H9 (cell line): ENCODE results near the gene R3HDM1. TPM values are rescaled to one million over a fixed set of nuclear protein-coding genes. Genes with fewer than 3 reads are reported as not detected.
A peak's percentile ranks its signal among the peaks of the same experiment; 100 is the strongest.

Experiments
- DNase-seq: peaks from one replicate; pipeline ENCODE4 v3.0.0-alpha.2; 2017
- H2AFZ ChIP-seq: one replicate; pipeline ENCODE4 v1.6.1; 2013; ENCODE audit warnings: mild to moderate bottlenecking, low read length, control low read depth, moderate library complexity
- H2AK5ac ChIP-seq: 2 replicates; pipeline ENCODE4 v1.6.1; 2013; ENCODE audit warnings: low read length, control low read depth, mixed read lengths; ENCODE audit not compliant: insufficient read length
- H2BK120ac ChIP-seq: one replicate; pipeline ENCODE4 v1.6.1; 2013; ENCODE audit warnings: low read depth, mild to moderate bottlenecking, low read length, control low read depth, inconsistent platforms; ENCODE audit not compliant: poor library complexity, severe bottlenecking
- H2BK12ac ChIP-seq: 2 replicates; pipeline ENCODE4 v1.6.1; 2013; ENCODE audit warnings: low read length, control low read depth, mixed read lengths, low read depth; ENCODE audit not compliant: insufficient read length
- H2BK15ac ChIP-seq: 2 replicates; pipeline ENCODE4 v1.6.1; 2013; ENCODE audit warnings: low read depth, low read length, control low read depth
- H2BK20ac ChIP-seq: one replicate; pipeline ENCODE4 v1.6.1; 2013; ENCODE audit warnings: low read depth, mild to moderate bottlenecking, low read length, control low read depth, inconsistent platforms; ENCODE audit not compliant: poor library complexity, severe bottlenecking
- H2BK5ac ChIP-seq: 2 replicates; pipeline ENCODE4 v1.6.1; 2013; ENCODE audit warnings: low read length, control low read depth, mixed read lengths; ENCODE audit not compliant: insufficient read length
- H3K14ac ChIP-seq: 2 replicates; pipeline ENCODE4 v1.6.1; 2013; ENCODE audit warnings: low read length, control low read depth; ENCODE audit not compliant: insufficient read depth
- H3K18ac ChIP-seq: 2 replicates; pipeline ENCODE4 v1.6.1; 2013; ENCODE audit warnings: low read depth, mild to moderate bottlenecking, mixed read lengths, low read length, control low read depth; ENCODE audit not compliant: insufficient read length
- H3K23ac ChIP-seq: 2 replicates; pipeline ENCODE4 v1.6.1; 2013; ENCODE audit warnings: low read length, control low read depth, mixed read lengths, low read depth; ENCODE audit not compliant: insufficient read length
- H3K23me2 ChIP-seq: 2 replicates; pipeline ENCODE4 v1.6.1; 2013; ENCODE audit warnings: low read depth, mild to moderate bottlenecking, mixed read lengths, low read length, control low read depth; ENCODE audit not compliant: insufficient read length, poor library complexity, severe bottlenecking
- H3K27ac ChIP-seq: 2 replicates; pipeline ENCODE4 v1.5.1; 2013; ENCODE audit warnings: low read length, control low read depth, mixed read lengths, low read depth; ENCODE audit not compliant: insufficient read length
- H3K27me3 ChIP-seq: 2 replicates; pipeline ENCODE4 v1.6.1; 2013; ENCODE audit warnings: low read length, control low read depth, inconsistent platforms; ENCODE audit not compliant: insufficient read depth
- H3K4ac ChIP-seq: 2 replicates; pipeline ENCODE4 v1.6.1; 2013; ENCODE audit warnings: low read depth, mild to moderate bottlenecking, control low read depth, inconsistent platforms, low read length, moderate library complexity
- H3K4me1 ChIP-seq: 2 replicates; pipeline ENCODE4 v1.6.1; 2013; ENCODE audit warnings: low read length, control low read depth, inconsistent platforms; ENCODE audit not compliant: insufficient read depth
- H3K4me2 ChIP-seq: 2 replicates; pipeline ENCODE4 v1.6.1; 2013; ENCODE audit warnings: low read length, control low read depth, mixed read lengths; ENCODE audit not compliant: insufficient read length, insufficient read depth
- H3K56ac ChIP-seq: 2 replicates; pipeline ENCODE4 v1.6.1; 2013; ENCODE audit warnings: low read depth, mild to moderate bottlenecking, mixed read lengths, low read length, control low read depth; ENCODE audit not compliant: insufficient read length
- H3K79me1 ChIP-seq: 2 replicates; pipeline ENCODE4 v1.6.1; 2013; ENCODE audit warnings: low read depth, mild to moderate bottlenecking, moderate library complexity, low read length, control low read depth, inconsistent platforms; ENCODE audit not compliant: insufficient read depth, poor library complexity, severe bottlenecking
- H3K79me2 ChIP-seq: 2 replicates; pipeline ENCODE4 v1.6.1; 2013; ENCODE audit warnings: low read length, control low read depth, inconsistent platforms; ENCODE audit not compliant: insufficient read depth
- H3K9ac ChIP-seq: 2 replicates; pipeline ENCODE4 v1.6.1; 2013; ENCODE audit warnings: low read length, control low read depth, mixed read lengths; ENCODE audit not compliant: insufficient read length; ENCODE audit errors: extremely low read depth
- H3K9me3 ChIP-seq: one replicate; pipeline ENCODE4 v1.6.1; 2013; ENCODE audit warnings: low read depth, low read length, inconsistent platforms; ENCODE audit not compliant: control insufficient read depth
- H3T11ph ChIP-seq: one replicate; pipeline ENCODE4 v1.6.1; 2013; ENCODE audit warnings: mild to moderate bottlenecking, low read length, control low read depth, inconsistent platforms
- H4K20me1 ChIP-seq: one replicate; pipeline ENCODE4 v1.6.1; 2013; ENCODE audit not compliant: control insufficient read depth, insufficient read length, insufficient read depth
- H4K5ac ChIP-seq: 2 replicates; pipeline ENCODE4 v1.6.1; 2013; ENCODE audit warnings: low read depth, mild to moderate bottlenecking, mixed read lengths, low read length, control low read depth; ENCODE audit not compliant: insufficient read length
- H4K8ac ChIP-seq: replicated peaks from 2 replicates; pipeline ENCODE4 v1.6.1; 2013; ENCODE audit warnings: low read length, control low read depth, mixed read lengths, low read depth; ENCODE audit not compliant: insufficient read length
- H4K91ac ChIP-seq: 2 replicates; pipeline ENCODE4 v1.6.1; 2013; ENCODE audit warnings: low read depth, mild to moderate bottlenecking, moderate library complexity, mixed read lengths, low read length, control low read depth; ENCODE audit not compliant: insufficient read length
- H3K27ac Mint-ChIP-seq, 3 experiments: 2 replicates in 2 of 3; 3 replicates in 1 of 3; pipeline ENCODE4 v1.8.0; 2020 to 2021; ENCODE audit warnings: mixed read lengths in 3 of 3, mild to moderate bottlenecking in 1 of 3, moderate library complexity in 1 of 3
- H3K27me3 Mint-ChIP-seq: 2 replicates; pipeline ENCODE4 v1.8.0; 2021; ENCODE audit warnings: low read depth, mild to moderate bottlenecking, moderate library complexity, mixed read lengths
- H3K36me3 Mint-ChIP-seq, 3 experiments: 2 replicates in 2 of 3; 3 replicates in 1 of 3; pipeline ENCODE4 v1.8.0; 2020 to 2021; ENCODE audit warnings: low read depth in 3 of 3, mixed read lengths in 3 of 3; ENCODE audit not compliant: insufficient read depth in 1 of 3
- H3K4me1 Mint-ChIP-seq, 2 experiments: 2 replicates each; pipeline ENCODE4 v1.8.0; 2020; ENCODE audit warnings: mixed read lengths in 2 of 2
- H3K4me3 Mint-ChIP-seq, 2 experiments: 2 replicates in 1 of 2; 3 replicates in 1 of 2; pipeline ENCODE4 v1.8.0; 2020 to 2021; ENCODE audit warnings: mild to moderate bottlenecking in 2 of 2, mixed read lengths in 2 of 2, moderate library complexity in 1 of 2
- H3K9me3 Mint-ChIP-seq, 2 experiments: 2 replicates in 1 of 2; 3 replicates in 1 of 2; pipeline ENCODE4 v1.8.0; 2020; ENCODE audit warnings: mild to moderate bottlenecking in 2 of 2, mixed read lengths in 2 of 2, moderate library complexity in 1 of 2
- CTCF ChIP-seq: fragments of 200-600 bp; sonication (generic); conservative IDR thresholded peaks from 3 replicates; pipeline ENCODE4 v1.8.0; 2021; ENCODE audit warnings: antibody characterized with exemption, mild to moderate bottlenecking
- WGBS: extraction: QIAGEN DNeasy Blood & Tissue Kit; methylation state at CpG from one replicate; pipeline ENCODE4 v1.1.7; 2013; ENCODE audit warnings: missing lambda C conversion rate, low lambda C conversion rate, mixed read lengths; ENCODE audit not compliant: insufficient read length; ENCODE audit errors: extremely low coverage; 5-methylcytosine and 5-hydroxymethylcytosine counted together
- total RNA-seq: library from RNA; stranded (reverse); gene quantifications from 2 replicates; pipeline ENCODE4 v1.2.1, GENCODE V29; 2021

Gene R3HDM1
- total RNA-seq, 1 experiment from 2014 or later = 58.8 TPM

DNA sequence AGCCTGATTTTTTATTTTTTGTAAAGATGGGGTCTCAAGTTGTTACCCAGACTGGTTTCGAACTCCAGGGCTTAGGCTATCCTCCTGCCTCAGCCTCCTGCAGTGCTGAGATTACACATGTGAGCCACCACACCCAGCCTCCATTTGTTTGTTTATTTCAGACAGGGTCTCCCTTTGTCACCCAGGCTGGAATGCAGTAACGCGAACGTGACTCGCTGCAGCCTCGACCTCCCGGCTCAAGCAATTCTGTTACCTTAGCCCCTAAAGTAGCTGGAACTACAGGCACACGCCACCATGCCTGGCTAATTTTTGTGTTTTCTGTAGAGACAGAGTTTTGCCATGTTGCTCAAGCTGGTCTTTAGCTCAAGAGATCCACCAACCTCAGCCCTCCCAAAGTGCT is 237.6 kb downstream of the R3HDM1 start:
- Histone ChIP-seq H3K79me2 (no peaks in the 10 kb centered on the region), H3K56ac (no peak overlapping the region), H2BK5ac (no peak overlapping the region), H2BK12ac (no peak overlapping the region), H3K18ac (no peak overlapping the region), H2AFZ (no peak overlapping the region), H3K79me1 (no peaks in the 10 kb centered on the region), H3K4me1 (no peaks in the 10 kb centered on the region), H3T11ph (no peak overlapping the region), H3K14ac (no peak overlapping the region), H4K91ac (no peak overlapping the region), H4K5ac (no peak overlapping the region), H2BK120ac (no peak overlapping the region), H4K20me1 (no peaks in the 10 kb centered on the region), H3K27ac (no peak overlapping the region), H3K9me3 (no peaks in the 10 kb centered on the region), H3K4me2 (no peak overlapping the region), H4K8ac (no peak overlapping the region), H3K23me2 (no peaks in the 10 kb centered on the region), H2BK15ac (no peak overlapping the region), H2AK5ac (no peak overlapping the region), H3K4ac (no peak overlapping the region), H3K27me3 (no peaks in the 10 kb centered on the region), H3K23ac (no peak overlapping the region), H2BK20ac (no peak overlapping the region), H3K9ac (no peak overlapping the region)
- no peak for TF ChIP-seq CTCF
- no peaks in the 10 kb centered on the region for H3K9me3 Mint-ChIP-seq
- H3K4me1 Mint-ChIP-seq = no peaks in the 10 kb centered on the region; a peak in 1 of 4 replicates
- no peak for DNase-seq
- peak overlapping the region in 1 of 3 experiments; percentile 89; a peak in 1 of 7 replicates for H3K27ac Mint-ChIP-seq
- H3K36me3 Mint-ChIP-seq = peaks cover 35 to 84% (median 73%) of the 10 kb centered on the region in 3 experiments; a peak in 6 of 7 replicates
- no peaks in the 10 kb centered on the region for H3K27me3 Mint-ChIP-seq
- no CpG with 5 or more reads among the region's 8 CpGs for WGBS
- H3K4me3 Mint-ChIP-seq = no peak overlapping the region
